Epithelial cell of esophagus (primary cell): Measurements from ENCODE around the gene HMGN4.

Experiments used
- DNase-seq: peaks from one replicate; pipeline ENCODE4 v3.0.0; 2010; ENCODE audit warnings: low read depth
- H3K4me3 ChIP-seq: 2 replicates; pipeline ENCODE4 v1.5.1; 2011; ENCODE audit warnings: mild to moderate bottlenecking, low read length, control low read depth
- TF ChIP-seq, protein P1 (sequence below): IDR thresholded peaks from 2 replicates; pipeline ENCODE4 v1.5.1; 2011; ENCODE audit warnings: low read depth, mild to moderate bottlenecking, low read length, control low read depth, inconsistent platforms; ENCODE audit not compliant: insufficient read depth; ENCODE audit errors: missing control alignments

Gene HMGN4

DNA sequence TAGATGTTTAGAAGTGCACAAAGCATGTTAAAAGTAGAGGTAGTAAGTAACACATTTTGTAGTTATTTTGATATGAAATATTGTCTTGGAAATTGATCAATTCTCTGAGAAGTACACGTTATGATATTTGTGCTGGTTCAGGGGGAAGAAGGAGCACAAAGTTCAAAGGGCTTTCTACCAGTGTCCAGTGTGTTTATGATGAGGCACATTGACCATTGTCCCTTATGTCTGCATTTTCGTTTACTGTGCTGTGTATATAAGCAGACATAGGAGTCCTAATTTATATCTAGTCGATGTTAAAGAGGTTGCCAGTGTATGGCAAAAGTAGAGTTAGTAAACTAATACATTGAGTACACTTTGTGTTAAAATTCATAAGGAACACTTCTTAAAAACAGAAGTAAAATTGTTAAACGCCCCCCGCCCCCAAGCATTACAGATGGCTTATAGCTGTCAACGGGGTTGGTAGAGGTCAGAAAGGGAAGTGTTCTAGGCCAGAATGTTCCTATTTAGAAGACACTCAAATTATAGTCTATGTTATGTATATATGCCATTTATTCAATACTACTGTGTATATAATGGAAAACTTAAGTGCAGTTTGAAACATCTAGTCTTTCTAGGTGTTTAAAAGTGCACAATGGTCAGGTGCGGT, 13.3 kb upstream of the HMGN4 start:
- TF ChIP-seq, protein P1, sequence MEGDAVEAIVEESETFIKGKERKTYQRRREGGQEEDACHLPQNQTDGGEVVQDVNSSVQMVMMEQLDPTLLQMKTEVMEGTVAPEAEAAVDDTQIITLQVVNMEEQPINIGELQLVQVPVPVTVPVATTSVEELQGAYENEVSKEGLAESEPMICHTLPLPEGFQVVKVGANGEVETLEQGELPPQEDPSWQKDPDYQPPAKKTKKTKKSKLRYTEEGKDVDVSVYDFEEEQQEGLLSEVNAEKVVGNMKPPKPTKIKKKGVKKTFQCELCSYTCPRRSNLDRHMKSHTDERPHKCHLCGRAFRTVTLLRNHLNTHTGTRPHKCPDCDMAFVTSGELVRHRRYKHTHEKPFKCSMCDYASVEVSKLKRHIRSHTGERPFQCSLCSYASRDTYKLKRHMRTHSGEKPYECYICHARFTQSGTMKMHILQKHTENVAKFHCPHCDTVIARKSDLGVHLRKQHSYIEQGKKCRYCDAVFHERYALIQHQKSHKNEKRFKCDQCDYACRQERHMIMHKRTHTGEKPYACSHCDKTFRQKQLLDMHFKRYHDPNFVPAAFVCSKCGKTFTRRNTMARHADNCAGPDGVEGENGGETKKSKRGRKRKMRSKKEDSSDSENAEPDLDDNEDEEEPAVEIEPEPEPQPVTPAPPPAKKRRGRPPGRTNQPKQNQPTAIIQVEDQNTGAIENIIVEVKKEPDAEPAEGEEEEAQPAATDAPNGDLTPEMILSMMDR: no peak

DNA sequence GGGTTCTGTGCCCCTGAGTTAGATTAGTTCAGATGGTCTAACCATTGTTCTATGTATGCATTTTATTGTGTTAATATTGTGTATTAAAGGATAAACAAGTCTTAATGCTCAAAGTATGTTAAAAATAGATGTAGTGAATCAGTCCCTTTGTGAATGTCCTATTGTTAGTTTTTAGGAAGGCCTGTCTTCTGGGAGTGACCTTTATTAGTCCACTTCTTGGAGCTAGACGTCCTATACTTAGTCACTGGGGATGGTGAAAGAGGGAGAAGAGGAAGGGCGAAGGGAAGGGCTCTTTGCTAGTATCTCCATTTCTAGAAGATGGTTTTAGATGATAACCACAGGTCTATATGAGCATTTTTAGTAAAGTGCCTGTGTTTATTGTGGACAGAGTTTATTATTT, 12.3 kb upstream of the HMGN4 start:
- DNase-seq: no peak
- TF ChIP-seq, protein P1: no peak
- no peak overlapping the region for H3K4me3 ChIP-seq

More for the DNA sequence above, 13.3 kb upstream of the HMGN4 start:
- no peak overlapping the region for H3K4me3 ChIP-seq
- DNase-seq: no peak

DNA sequence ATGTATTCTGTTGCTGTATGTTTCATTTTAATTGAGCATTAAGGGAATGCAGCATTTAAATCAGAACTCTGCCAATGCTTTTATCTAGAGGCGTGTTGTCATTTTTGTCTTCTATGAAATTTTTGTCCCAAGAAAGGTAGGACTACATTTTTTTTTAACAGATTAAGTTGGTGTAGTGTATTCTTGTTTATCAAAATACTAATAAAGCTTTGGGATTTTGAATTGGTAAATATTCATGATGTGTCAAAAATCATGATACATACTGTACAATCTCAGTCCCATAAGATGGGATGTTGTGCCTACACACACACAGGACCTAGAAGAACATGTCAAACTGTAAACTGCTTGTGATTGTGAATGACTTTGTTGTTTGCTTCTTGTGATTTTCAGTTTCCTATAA, 11.2 kb upstream of the HMGN4 start:
- no peak for DNase-seq
- TF ChIP-seq, protein P1: no peak
- no peak overlapping the region for H3K4me3 ChIP-seq

DNA sequence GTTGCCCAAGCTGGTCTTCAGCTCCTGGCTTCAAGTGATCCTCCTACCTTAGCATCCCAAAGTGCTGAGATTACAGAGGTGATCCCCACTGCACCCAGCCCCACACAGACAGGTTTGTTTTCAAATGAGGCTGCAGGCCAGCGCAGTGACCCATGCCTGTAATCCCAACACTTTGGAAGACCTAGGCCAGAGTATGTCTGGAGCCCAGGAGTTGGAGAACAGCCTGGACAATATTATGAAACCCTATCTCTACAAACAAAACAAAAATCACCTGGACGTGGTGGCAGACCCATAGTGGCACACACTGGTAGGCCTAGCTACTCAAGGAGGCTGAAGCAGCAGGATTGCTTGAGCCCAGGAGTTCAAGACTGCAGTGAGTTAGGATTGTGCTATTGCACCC, 8.0 kb upstream of the HMGN4 start:
- TF ChIP-seq, protein P1: no peak
- no peak overlapping the region for H3K4me3 ChIP-seq
- DNase-seq: no peak

DNA sequence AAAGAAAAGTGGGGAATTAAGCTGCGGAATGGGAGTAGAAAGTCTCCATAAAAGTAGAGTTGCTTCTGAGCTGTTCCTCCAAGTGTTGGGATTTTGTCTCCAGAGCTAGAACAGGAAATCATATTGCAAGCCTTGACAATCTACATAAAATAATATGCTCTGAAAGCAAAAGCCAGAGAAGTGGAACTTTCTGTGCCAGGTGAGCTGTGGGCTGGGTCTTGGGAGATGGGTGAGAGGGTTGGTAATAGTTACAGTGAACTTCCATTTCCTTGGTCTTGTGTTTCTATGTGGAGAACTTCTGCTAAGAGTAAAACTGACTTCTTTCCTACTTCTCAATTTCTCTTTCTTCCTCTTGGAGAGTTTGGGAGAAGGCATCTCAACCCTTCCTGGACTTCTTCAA, 6.3 kb upstream of the HMGN4 start:
- TF ChIP-seq, protein P1: no peak
- H3K4me3 ChIP-seq: no peak overlapping the region
- no peak for DNase-seq

DNA sequence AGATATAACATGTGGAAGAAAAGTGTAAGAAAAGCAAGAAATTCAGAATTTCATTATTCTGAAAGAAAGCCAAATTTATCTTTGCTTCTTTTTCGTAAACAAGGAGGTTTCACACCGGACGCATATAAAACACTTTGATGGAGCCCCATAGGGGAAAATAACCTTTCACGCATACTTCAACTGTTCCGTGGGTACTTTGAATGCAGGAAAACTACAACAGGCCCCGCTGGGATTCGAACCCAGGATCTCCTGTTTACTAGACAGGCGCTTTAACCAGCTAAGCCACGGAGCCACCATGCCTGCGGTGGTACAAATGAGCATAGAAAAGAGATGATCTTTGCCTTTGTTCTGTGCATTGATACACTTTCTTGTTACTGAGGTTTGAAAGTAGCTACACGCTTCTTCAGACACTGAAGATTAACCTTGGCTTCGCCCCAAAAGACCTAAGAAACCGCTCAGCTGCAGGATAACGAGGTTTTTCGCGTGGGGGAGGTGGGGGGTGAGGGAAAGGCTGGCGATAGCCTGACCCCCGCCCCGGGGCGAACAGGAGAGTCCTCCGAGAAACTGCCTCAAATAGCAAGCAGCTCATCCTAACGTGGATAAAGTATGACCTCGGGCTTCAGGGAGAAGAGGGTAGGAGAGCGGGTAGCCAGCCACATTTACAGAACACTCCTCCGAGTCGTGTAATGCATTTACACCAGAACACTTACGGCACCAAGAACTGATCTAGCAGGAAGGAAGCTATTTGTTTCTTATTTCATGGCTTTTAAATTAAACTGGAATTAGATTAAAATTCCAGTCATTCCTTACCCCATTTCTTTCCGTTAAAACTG, 5.3 kb upstream of the HMGN4 start:
- peak overlapping the region; percentile 76 for H3K4me3 ChIP-seq
- DNase-seq: peak; percentile 83
- TF ChIP-seq, protein P1: no peak
